ENCODE measurements around the gene BRSK2.

DNA sequence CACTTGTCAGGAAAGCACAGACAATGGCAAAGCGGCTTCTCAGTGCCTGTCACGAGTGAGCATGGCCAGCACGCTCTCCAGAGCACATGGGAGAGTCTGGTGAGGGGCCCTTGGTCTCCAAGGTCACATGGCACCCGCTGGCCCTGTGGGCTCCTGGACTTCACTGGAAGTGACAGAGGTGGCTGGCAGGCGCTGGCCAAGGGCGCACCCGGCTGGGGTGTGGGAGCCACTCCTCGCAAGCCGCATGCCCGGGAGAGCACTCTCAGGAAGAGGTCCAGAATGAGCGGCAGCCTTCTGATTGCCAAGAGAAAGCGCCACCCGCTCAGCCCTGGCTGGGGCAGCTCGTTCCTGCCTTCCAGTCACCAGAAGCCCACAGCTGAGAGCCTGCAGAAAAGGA lies 114.0 kb downstream of the BRSK2 start:
- TF ChIP-seq FOXM1 (IDR thresholded peaks at IDR 0.05; ENCODE audit: borderline replicate concordance, low read depth) (no peak), TAF1 (IDR thresholded peaks at IDR 0.05; ENCODE audit: low read depth) (no peak), CEBPB (IDR thresholded peaks at IDR 0.05) (no peak), EP300 (IDR thresholded peaks at IDR 0.05; ENCODE audit: borderline replicate concordance) (no peak), CREB1 (IDR thresholded peaks at IDR 0.05; ENCODE audit: low read depth) (no peak), TEAD4 (IDR thresholded peaks at IDR 0.05) (no peak), TCF12 (IDR thresholded peaks at IDR 0.05; ENCODE audit: low read depth) (no peak), RAD21 (IDR thresholded peaks at IDR 0.05; ENCODE audit: low read depth) (no peak), REST (IDR thresholded peaks at IDR 0.05; ENCODE audit: low read depth) (no peak), USF1 (IDR thresholded peaks at IDR 0.05) (no peak), YY1 (IDR thresholded peaks at IDR 0.05; ENCODE audit: low read depth) (no peak), EGR1 (IDR thresholded peaks at IDR 0.05) (no peak)
- TF ChIP-seq, protein P1, sequence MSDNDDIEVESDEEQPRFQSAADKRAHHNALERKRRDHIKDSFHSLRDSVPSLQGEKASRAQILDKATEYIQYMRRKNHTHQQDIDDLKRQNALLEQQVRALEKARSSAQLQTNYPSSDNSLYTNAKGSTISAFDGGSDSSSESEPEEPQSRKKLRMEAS (IDR thresholded peaks at IDR 0.05), result no peak
